AG10803 (cell line): ENCODE results near the gene ACOT9.

Source experiments
- DNase-seq: peaks from one replicate; pipeline ENCODE4 v3.0.0; 2010; ENCODE audit warnings: low read depth
- H3K4me3 ChIP-seq: 2 replicates; pipeline ENCODE4 v1.5.1; 2011; ENCODE audit warnings: mild to moderate bottlenecking, low read length, control low read depth
- TF ChIP-seq, protein P1 (sequence below): conservative IDR thresholded peaks from 2 replicates; pipeline ENCODE4 v1.5.1; 2011; ENCODE audit warnings: mild to moderate bottlenecking, low read length, control low read depth, inconsistent platforms

ACOT9 gene, protein sequence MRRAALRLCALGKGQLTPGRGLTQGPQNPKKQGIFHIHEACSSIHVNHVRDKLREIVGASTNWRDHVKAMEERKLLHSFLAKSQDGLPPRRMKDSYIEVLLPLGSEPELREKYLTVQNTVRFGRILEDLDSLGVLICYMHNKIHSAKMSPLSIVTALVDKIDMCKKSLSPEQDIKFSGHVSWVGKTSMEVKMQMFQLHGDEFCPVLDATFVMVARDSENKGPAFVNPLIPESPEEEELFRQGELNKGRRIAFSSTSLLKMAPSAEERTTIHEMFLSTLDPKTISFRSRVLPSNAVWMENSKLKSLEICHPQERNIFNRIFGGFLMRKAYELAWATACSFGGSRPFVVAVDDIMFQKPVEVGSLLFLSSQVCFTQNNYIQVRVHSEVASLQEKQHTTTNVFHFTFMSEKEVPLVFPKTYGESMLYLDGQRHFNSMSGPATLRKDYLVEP

DNA sequence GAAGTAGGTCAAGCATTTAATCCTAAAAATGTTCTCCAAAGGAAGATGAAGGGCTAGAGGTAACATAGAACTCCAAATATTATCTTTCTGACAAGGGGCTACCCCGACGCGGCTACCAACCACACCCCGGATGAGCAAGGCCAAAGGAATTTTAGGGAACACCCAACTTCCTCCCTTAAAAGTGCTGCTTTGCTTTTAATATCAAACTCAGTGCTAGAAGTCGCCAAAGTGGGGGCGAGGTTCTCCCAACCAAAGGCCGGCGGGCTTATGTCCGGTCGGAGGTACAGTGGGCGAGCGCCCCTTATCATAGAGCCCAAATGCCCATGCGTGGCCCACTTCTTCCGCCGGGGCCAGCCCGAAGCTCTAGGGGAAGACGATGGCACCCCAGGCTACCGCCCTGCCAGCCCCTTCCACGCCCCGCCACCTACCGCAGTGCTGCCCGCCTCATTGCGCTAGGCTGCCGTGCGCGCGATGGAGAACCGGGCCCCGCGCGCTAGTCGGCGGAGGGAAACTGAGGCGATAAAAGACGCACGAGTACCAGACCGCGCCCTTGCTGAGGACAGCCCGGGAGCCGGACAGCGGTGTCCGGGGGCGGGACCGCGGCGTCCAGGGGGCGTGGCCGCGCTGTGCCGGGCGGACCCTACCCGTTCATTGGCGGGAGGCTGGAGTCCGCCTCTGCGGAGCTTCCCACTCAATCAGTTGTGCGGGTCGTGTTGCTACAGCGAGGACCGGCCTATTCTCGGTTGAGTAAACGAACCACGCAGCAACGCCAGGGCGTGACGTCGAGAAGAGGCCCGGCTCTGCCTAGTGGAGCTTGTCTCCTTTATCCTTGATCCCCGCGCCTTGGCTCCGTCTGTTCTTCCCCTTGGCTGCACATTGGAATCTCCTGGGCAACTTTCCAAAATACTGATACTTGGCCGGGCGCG, at the start of gene ACOT9:
TSS of gene ACOT9 (minus strand) at position 580 of the 926 bp plus-strand sequence. CDS start at position 448, 132 bp downstream.
- H3K4me3 ChIP-seq = peak within 1 kb of the TSS; percentile 75
- peak; percentile 93 for DNase-seq
- TF ChIP-seq, protein P1, sequence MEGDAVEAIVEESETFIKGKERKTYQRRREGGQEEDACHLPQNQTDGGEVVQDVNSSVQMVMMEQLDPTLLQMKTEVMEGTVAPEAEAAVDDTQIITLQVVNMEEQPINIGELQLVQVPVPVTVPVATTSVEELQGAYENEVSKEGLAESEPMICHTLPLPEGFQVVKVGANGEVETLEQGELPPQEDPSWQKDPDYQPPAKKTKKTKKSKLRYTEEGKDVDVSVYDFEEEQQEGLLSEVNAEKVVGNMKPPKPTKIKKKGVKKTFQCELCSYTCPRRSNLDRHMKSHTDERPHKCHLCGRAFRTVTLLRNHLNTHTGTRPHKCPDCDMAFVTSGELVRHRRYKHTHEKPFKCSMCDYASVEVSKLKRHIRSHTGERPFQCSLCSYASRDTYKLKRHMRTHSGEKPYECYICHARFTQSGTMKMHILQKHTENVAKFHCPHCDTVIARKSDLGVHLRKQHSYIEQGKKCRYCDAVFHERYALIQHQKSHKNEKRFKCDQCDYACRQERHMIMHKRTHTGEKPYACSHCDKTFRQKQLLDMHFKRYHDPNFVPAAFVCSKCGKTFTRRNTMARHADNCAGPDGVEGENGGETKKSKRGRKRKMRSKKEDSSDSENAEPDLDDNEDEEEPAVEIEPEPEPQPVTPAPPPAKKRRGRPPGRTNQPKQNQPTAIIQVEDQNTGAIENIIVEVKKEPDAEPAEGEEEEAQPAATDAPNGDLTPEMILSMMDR = no peak

DNA sequence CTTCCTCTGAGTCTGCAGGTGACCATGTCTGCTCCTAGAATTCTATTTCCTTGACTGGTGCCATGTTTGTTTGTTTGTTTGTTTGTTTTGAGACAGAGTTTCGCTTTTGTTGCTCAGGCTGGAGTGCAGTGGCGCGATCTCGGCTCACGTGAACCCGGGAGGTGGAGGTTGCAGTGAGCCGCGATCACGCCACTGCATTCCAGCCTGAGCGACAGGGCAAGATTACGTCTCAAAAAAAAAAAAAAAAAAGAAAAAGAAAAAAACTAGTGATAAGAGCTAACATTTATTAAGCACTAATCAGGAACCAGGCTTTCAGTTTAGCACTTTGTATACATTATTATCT, 47.0 kb upstream of the ACOT9 start:
- H3K4me3 ChIP-seq = no peak overlapping the region
- TF ChIP-seq, protein P1 = no peak
- DNase-seq = no peak

- no peak overlapping the region for H3K4me3 ChIP-seq
- no peak for DNase-seq
- TF ChIP-seq, protein P1 = no peak
Observed at GRCh38 chrX:23789386-23790154, 46.5 kb upstream of the ACOT9 start.

- H3K4me3 ChIP-seq = no peak overlapping the region
- TF ChIP-seq, protein P1 = no peak
- no peak for DNase-seq
Observed at GRCh38 chrX:23788946-23789345, 45.9 kb upstream of the ACOT9 start.

GRCh38 chrX:23788521-23788920, 45.4 kb upstream of the ACOT9 start:
- no peak for DNase-seq
- H3K4me3 ChIP-seq = no peak overlapping the region
- TF ChIP-seq, protein P1 = no peak

DNA sequence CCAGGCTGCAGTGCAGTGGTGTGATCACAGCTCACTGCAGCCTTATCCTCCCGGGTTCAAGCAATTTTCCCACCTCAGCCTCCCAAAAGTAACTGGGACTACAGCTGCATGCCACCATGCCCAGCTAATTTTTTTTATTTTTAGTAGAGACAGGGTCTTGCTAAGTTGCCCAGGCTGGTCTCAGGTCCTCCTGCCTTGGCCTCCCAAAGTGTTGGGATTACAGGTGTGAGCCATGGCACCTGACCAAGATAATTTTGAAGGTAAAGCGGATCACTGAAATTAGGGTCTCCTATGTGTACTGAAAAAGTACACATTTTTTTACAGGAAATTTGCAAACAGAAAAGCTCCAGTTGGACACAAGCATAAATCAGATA, 44.7 kb upstream of the ACOT9 start:
- TF ChIP-seq, protein P1 = no peak
- H3K4me3 ChIP-seq = no peak overlapping the region
- DNase-seq = no peak
